GM21447 (cell line): Measurements from ENCODE around the gene TMEM108.
"Not testable (repeated sequence)": the region's sequence is repeated elsewhere in the genome, so short reads cannot be mapped to it uniquely, and the experiment has no call there.

Experiments
- ATAC-seq: cut with Tn5 transposase; IDR thresholded peaks from one replicate; pipeline ENCODE4 v1.9.1; 2021; ENCODE audit not compliant: unreplicated experiment

TMEM108 gene

GRCh38 chr3:133038089-133038730 is at the start of gene TMEM108:
Gene TMEM108 (plus strand): TSS chr3:133038391.
- no peak for ATAC-seq

GRCh38 chr3:132995971-132996370 is 42.2 kb upstream of the TMEM108 start:
- ATAC-seq = no peak

- no peak for ATAC-seq
Observed at GRCh38 chr3:132997404-132998185, 40.6 kb upstream of the TMEM108 start.

- ATAC-seq = not testable (repeated sequence)
Observed at GRCh38 chr3:133005032-133005431, 33.2 kb upstream of the TMEM108 start.

- no peak for ATAC-seq
Observed at GRCh38 chr3:133007601-133008000, 30.6 kb upstream of the TMEM108 start.

- ATAC-seq = no peak
Observed at GRCh38 chr3:133014325-133014724, 23.9 kb upstream of the TMEM108 start.

- ATAC-seq = not testable (repeated sequence)
Observed at GRCh38 chr3:133015573-133015972, 22.6 kb upstream of the TMEM108 start.

GRCh38 chr3:133016838-133017309 is 21.3 kb upstream of the TMEM108 start:
- ATAC-seq = no peak

- no peak for ATAC-seq
Observed at GRCh38 chr3:133018921-133019320, 19.3 kb upstream of the TMEM108 start.

- ATAC-seq = no peak
Observed at GRCh38 chr3:133021206-133021605, 17.0 kb upstream of the TMEM108 start.

GRCh38 chr3:133023362-133023761 is 14.8 kb upstream of the TMEM108 start:
- ATAC-seq = no peak

GRCh38 chr3:133025546-133025945 is 12.6 kb upstream of the TMEM108 start:
- ATAC-seq = no peak

GRCh38 chr3:133032301-133032700 is 5.9 kb upstream of the TMEM108 start:
- no peak for ATAC-seq

GRCh38 chr3:133037436-133037835 is 755 bp upstream of the TMEM108 start:
- ATAC-seq = no peak

- ATAC-seq = no peak
Observed at GRCh38 chr3:133038731-133039375, 662 bp downstream of the TMEM108 start.

- no peak for ATAC-seq
Observed at GRCh38 chr3:133040696-133041523, 2.7 kb downstream of the TMEM108 start.

GRCh38 chr3:133041524-133041829 is 3.3 kb downstream of the TMEM108 start:
- ATAC-seq = no peak

GRCh38 chr3:133042778-133043177 is 4.6 kb downstream of the TMEM108 start:
- no peak for ATAC-seq

GRCh38 chr3:133047980-133048379 is 9.8 kb downstream of the TMEM108 start:
- no peak for ATAC-seq

- ATAC-seq = no peak
Observed at GRCh38 chr3:133049491-133049890, 11.3 kb downstream of the TMEM108 start.

GRCh38 chr3:133050891-133051290 is 12.7 kb downstream of the TMEM108 start:
- ATAC-seq = no peak
